Erythroblast (primary cell): ENCODE results near the gene CTCF.

ENCODE experiments used
- DNase-seq, 2 experiments: peaks; one replicate each; lab custom pipeline; 2025; lab: John Stamatoyannopoulos, UW
- GATA1 ChIP-seq: IDR thresholded peaks from 2 replicates; pipeline ENCODE4 v1.6.1; 2011; ENCODE audit warnings: low read depth, mild to moderate bottlenecking, control low read depth, low read length, moderate library complexity
- POLR2A ChIP-seq: IDR thresholded peaks from 2 replicates; pipeline ENCODE4 v1.6.1; 2011; ENCODE audit warnings: mild to moderate bottlenecking, low read length

The CTCF gene

GRCh38 chr16:67652578-67653127, 90.3 kb downstream of the CTCF start:
- TF ChIP-seq GATA1 (no peak), POLR2A (no peak)
- peak; percentile 65 to 74 for DNase-seq

DNA sequence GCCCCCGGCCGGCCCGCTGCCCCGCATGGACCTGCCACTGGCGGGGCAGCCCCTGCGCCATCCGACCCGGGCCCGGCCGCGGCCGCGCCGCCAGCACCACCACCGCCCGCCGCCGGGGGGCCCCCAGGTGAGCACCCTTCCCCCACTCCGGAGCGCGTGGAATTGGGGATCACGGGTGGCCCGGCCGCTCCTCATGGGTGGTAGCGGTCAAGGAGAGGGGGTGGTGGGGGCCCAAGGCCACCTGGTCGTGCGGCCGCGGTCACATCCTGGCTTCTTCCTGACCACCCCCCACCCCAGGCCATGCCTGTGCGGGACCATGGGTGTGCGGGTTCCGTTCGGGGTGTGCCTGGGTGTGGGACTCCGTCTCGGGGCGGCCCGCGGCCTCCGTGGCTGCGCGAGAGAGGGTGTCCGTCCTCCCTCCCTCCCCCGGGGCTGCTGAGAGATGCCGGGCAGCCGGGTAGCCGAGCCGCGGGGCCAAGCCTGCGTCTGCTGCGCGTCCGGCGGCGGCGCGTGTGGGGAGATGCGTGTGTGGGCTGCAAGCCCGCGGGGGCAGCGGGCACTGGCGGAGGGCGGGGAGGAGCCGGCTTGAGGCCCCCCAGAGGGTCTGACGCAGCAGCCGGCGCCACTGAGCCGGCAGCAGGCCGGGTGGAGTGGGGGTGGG, 90.9 kb downstream of the CTCF start:
- DNase-seq, result no peak
- TF ChIP-seq POLR2A (no peak), GATA1 (no peak)

GRCh38 chr16:67653789-67654402, 91.6 kb downstream of the CTCF start:
- TF ChIP-seq GATA1 (no peak), POLR2A (no peak)
- no peak for DNase-seq

DNA sequence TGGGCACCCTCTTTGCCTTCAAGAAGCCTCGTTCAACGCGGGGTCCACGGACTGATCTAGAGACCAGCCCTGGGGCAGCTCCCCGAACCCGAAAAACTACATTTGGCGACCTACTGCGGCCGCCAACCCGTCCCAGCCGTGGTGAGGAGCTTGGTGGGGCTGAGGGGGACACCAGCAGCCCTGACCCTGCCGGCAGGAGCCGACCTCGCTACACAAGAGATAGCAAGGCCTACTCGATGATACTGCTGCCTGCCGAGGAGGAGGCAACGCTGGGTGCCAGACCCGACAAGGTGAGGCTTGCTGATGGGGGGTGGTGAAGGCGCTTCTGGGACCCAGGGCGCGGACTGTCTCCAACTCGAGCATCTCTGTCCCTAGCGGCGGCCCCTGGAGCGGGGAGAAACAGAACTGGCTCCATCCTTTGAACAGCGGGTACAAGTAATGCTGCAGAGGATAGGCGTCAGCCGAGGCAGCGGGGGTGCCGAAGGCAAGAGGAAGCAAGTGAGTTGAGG, 92.1 kb downstream of the CTCF start:
- TF ChIP-seq GATA1 (no peak), POLR2A (no peak)
- DNase-seq, result no peak

DNA sequence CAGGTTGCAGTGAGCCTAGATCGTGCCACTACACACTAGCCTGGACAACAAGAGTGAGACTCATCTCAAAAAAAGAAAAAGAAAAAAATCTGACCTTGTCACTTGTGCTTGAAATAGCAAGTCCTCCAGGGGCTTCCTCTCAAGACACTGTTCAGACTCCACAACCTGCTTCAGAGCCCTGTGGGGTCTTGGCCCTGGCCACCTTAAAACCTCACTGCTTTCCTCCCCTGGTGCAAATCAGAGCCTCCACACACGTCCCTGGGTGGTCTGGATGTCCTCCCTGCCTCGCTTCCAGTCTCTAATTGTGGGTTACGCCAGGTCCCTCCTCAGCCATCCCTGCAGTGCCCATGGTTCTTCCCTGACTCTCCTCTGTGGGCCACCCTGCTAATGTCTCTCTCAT, 93.0 kb downstream of the CTCF start:
- no peak for TF ChIP-seq POLR2A
- no peak for TF ChIP-seq GATA1
- DNase-seq, result no peak

DNA sequence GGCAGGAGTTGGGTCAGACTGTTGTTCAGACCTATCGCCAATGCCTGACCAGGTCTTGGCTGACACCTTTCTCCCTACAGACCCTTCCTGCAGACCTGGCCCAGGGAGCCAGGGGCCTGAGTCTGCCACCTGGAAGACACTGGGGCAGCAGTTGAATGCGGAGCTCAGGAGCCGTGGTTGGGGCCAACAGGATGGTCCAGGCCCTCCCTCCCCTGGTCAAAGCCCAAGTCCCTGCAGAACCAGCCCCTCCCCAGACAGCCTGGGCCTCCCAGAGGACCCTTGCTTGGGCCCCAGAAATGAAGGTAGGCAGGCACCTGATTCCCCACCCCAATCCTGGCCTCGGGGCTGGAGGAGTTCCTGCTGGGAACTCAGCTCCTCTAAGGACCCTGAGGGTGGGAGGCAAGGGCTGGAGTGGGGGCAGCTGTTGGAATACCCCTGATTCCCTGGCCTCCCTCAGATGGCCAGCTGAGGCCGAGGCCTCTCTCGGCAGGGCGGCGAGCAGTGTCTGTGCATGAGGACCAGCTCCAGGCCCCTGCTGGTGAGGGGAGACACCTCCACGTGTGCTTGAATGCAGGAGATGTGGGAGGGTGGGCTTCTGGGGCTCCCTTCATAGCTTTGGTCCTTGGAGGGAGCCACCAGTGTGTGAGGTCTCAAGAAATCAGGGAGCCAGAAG, 94.2 kb downstream of the CTCF start:
- TF ChIP-seq GATA1 (no peak), POLR2A (no peak)
- no peak for DNase-seq

DNA sequence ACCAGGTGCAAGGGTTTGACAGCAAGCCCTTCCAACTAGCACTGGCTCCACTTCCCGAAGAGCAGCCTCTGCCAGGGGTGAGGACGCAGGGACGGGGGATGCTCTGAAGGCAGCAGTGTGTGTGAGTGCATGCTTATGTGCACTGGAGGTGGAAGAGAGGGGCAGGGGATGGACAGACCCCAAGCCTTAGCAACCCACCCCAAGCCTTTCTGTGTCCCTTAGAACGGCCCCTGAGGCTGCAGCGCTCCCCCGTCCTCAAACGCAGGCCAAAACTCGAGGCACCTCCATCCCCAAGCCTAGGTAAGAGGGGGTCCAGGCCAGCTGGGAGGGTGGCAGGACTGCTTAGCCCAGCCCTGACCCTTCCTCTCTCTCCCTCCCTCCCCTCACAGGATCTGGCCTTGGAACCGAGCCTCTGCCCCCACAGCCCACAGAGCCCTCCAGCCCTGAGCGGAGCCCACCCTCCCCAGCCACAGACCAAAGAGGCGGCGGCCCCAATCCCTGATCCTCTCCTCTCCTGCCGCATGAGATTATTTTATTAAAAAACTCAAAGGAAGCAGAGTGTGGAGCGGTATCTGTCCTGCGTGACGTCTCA, 94.8 kb downstream of the CTCF start:
- TF ChIP-seq POLR2A, result no peak
- DNase-seq, result no peak

GRCh38 chr16:67657751-67658518, 95.6 kb downstream of the CTCF start:
- TF ChIP-seq POLR2A, result no peak
- no peak for TF ChIP-seq GATA1
- DNase-seq, result no peak

- no peak for TF ChIP-seq GATA1
- TF ChIP-seq POLR2A, result no peak
- DNase-seq, result no peak
These were observed 96.7 kb downstream of the CTCF start for GRCh38 chr16:67658849-67659674.

DNA sequence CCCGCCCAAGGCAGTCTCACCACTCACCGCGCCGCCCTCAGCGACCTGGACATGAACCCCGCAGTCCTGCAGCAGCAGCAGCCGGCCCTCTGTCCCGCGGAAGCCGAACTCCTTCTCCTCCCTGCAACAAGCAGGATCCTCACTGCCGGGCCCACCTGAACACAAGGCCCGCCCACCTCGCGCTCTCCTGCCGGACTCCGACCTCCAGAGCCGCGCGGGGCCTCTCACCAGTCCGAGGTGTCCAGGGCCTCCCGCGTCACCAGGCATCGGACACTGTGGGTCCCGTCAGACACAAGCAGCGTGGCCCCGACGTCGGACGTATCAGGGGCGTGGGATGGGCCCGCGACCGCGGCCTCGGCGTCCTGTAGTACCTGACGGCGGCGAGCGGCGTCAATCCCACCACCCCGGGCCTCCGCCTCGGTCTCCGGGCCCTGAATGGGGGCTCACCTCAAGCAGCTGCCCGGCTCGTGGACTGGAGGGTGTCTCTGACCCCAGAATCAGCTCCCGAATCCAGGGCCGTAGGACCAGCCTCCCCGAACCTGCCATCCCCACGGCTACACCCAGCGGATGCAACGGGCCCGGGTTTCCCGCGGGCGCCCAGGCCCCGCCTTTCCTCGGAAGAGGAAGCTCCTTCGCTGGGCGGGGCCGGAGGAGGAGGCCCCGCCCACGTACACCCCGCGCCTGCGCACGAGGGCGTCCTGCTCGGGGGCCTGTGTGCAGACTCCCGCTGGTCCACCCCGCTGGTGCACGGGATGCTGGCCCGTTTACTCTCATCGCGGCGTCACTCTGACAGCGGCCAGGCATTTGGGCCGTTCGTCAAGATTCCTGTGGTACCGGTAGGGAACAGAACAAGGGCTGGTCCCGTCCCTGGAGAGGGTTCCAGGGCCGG, 97.6 kb downstream of the CTCF start, which contains the start of gene ACD:
TSS of gene ACD (minus strand) at position 586 of the 889 bp plus-strand sequence. CDS start at position 546, 40 bp downstream.
- DNase-seq, result peak; percentile 92 to 95
- no peak for TF ChIP-seq GATA1
- TF ChIP-seq POLR2A, result peak; percentile 90

GRCh38 chr16:67660564-67661028, 98.3 kb downstream of the CTCF start, which contains the start of gene PARD6A:
Gene PARD6A, plus strand, starts transcription at chr16:67660960. Its CDS starts 79 bp downstream, at chr16:67661039.
- peak; percentile 95 to 96 for DNase-seq
- no peak for TF ChIP-seq GATA1
- TF ChIP-seq POLR2A, result peak; percentile 79
